Prostate gland (tissue), 2 donors: ENCODE results near the gene FTCDNL1. TPM values are rescaled to one million over a fixed set of nuclear protein-coding genes. Genes with fewer than 3 reads are reported as not detected.

Source experiments
- DNase-seq: peaks from one replicate; pipeline ENCODE4 v3.0.0-alpha.2; 2019; ENCODE audit warnings: low spot score
- H3K27ac ChIP-seq, 2 donors: fragments of 200-600 bp; sonication (generic); 2 replicates each; pipeline ENCODE4 v1.5.1; 2017 to 2019
- H3K27me3 ChIP-seq: fragments of 200-600 bp; sonication (generic); replicated peaks from 2 replicates; pipeline ENCODE4 v1.5.1; 2019; ENCODE audit not compliant: insufficient read depth
- H3K36me3 ChIP-seq, 2 donors: fragments of 200-600 bp; sonication (generic); 1 replicate in 1 of 2; 2 replicates in 1 of 2; pipeline versions ENCODE4 v1.5.1 to v1.8.1; 2017 to 2019
- H3K4me1 ChIP-seq: fragments of 200-600 bp; sonication (generic); replicated peaks from 2 replicates; pipeline ENCODE4 v1.5.1; 2019
- H3K4me3 ChIP-seq, 2 donors: fragments of 200-600 bp; sonication (generic); 2 replicates each; pipeline ENCODE4 v1.5.1; 2017 to 2019
- H3K9me3 ChIP-seq: fragments of 200-600 bp; sonication (generic); 2 replicates; pipeline ENCODE4 v1.5.1; 2017
- POLR2A ChIP-seq: fragments of 450-650 bp; IDR thresholded peaks from one replicate; pipeline ENCODE4 v1.6.1; 2016; ENCODE audit warnings: antibody characterized with exemption, mild to moderate bottlenecking
- POLR2AphosphoS5 ChIP-seq: sonication (generic); formaldehyde crosslinking; IDR thresholded peaks from one replicate; pipeline ENCODE4 v1.6.1; 2017; ENCODE audit warnings: antibody characterized with exemption
- WGBS: methylation state at CpG from one replicate; pipeline ENCODE4 v1.1.5; 2018; 5-methylcytosine and 5-hydroxymethylcytosine counted together
- intact Hi-C: fragments of 100-400 bp; cut with DNase I; formaldehyde crosslinking; loops from one replicate; pipeline ENCODE4 v1.14.2; 2022
- total RNA-seq, 2 donors: library from RNA; depleted of rRNA; stranded (reverse); fragments of >200 nt; gene quantifications; one replicate each; pipeline ENCODE4 v1.1.0, GENCODE V29; 2016
- TF ChIP-seq, protein P1 (sequence below), 4 experiments: fragments of 200-600 bp in 2 of 4; fragments of 450-650 bp in 2 of 4; sonication (generic) in 2 of 4; IDR thresholded peaks; 1 replicate in 3 of 4; 2 replicates in 1 of 4; pipeline ENCODE4 v1.5.1; 2016 to 2019; ENCODE audit warnings: antibody characterized with exemption in 4 of 4, mild to moderate bottlenecking in 2 of 4, moderate library complexity in 2 of 4

Gene FTCDNL1
- total RNA-seq, 2 donors from 2014 or later = 4.9 to 5.7 TPM

DNA sequence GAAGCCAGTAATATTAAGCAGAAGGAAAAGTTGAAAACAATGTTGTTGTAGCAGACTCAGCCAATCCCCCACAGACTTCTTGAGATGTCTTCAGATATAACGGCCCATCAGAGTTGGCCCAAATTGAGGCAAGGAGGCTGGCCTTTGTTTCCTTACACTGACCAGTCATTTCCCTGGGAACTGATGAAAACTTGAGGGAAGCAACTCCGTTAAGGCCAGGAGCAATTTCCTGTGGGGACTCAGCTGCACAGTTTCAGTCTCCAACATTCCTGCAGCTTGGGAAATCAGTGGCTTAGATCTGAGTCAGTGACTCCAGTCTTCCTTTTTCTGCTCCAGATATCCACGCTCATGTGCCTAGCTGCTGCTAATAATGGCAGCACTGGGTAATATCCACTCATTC is 75.7 kb downstream of the FTCDNL1 start:
- DNase-seq = no peak
- no peak overlapping the region for H3K27ac ChIP-seq
- no peak overlapping the region for H3K4me3 ChIP-seq
- no peaks in the 10 kb centered on the region for H3K36me3 ChIP-seq
- no peaks in the 10 kb centered on the region for H3K4me1 ChIP-seq
- 88% methylated on average over 3 of the region's 3 CpGs for WGBS
- H3K9me3 ChIP-seq = no peaks in the 10 kb centered on the region
- TF ChIP-seq POLR2A (no peak), POLR2AphosphoS5 (no peak)
- TF ChIP-seq, protein P1, sequence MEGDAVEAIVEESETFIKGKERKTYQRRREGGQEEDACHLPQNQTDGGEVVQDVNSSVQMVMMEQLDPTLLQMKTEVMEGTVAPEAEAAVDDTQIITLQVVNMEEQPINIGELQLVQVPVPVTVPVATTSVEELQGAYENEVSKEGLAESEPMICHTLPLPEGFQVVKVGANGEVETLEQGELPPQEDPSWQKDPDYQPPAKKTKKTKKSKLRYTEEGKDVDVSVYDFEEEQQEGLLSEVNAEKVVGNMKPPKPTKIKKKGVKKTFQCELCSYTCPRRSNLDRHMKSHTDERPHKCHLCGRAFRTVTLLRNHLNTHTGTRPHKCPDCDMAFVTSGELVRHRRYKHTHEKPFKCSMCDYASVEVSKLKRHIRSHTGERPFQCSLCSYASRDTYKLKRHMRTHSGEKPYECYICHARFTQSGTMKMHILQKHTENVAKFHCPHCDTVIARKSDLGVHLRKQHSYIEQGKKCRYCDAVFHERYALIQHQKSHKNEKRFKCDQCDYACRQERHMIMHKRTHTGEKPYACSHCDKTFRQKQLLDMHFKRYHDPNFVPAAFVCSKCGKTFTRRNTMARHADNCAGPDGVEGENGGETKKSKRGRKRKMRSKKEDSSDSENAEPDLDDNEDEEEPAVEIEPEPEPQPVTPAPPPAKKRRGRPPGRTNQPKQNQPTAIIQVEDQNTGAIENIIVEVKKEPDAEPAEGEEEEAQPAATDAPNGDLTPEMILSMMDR (IDR thresholded peaks at IDR 0.05) = no peak
- intact Hi-C loops = no loop called here
- H3K27me3 ChIP-seq = no peaks in the 10 kb centered on the region

DNA sequence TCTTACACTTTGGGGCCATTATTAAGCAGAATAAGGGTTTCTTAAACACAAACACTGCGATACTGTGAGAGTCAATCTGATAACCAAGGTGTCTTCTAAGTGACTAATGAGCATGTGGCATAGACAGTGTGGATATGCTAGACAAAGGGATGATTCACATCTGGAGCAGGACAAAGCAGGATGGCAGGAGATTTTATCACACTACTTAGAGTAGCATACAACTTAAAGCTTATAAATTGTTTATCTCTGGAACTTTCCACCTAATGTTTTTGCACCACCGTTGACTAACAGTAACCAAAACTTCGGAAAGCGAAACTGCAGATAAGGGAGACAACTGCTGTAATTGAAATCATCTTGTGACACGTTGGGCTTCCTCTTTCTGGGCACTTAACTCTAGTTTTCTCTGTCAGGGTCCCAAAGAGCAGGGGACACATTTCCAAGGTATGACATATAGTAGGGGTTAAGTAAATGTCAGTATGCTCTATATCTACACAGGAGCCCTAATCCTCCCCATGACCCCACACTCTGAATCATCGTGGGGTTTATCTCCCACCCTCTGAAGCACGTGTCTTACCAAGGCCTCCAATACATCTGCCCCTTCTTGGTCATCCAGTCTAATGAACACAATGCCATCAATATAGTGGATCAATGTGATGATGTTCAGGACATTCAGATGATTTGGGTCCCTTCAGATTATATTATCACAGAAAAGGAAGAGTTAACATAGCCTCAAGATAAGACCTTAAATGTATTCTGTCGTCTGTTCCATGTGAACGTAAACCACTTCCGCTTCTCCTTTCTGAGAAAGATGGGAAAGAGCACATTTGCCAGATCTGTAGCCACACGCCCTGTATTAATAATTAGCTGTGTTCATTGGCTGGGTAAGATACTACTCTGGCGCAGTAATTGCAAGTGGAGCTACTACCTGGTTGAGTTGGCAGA is 78.7 kb downstream of the FTCDNL1 start:
- no peak overlapping the region for H3K27ac ChIP-seq
- no peaks in the 10 kb centered on the region for H3K4me1 ChIP-seq
- no peaks in the 10 kb centered on the region for H3K27me3 ChIP-seq
- no peaks in the 10 kb centered on the region for H3K9me3 ChIP-seq
- no peak for TF ChIP-seq POLR2AphosphoS5
- TF ChIP-seq POLR2A = no peak
- TF ChIP-seq, protein P1 (IDR thresholded peaks at IDR 0.05) = no peak
- H3K4me3 ChIP-seq = no peak overlapping the region
- intact Hi-C loops = no loop called here
- no peak for DNase-seq
- WGBS = 71% methylated on average over 12 of the region's 12 CpGs
- H3K36me3 ChIP-seq = no peaks in the 10 kb centered on the region

DNA sequence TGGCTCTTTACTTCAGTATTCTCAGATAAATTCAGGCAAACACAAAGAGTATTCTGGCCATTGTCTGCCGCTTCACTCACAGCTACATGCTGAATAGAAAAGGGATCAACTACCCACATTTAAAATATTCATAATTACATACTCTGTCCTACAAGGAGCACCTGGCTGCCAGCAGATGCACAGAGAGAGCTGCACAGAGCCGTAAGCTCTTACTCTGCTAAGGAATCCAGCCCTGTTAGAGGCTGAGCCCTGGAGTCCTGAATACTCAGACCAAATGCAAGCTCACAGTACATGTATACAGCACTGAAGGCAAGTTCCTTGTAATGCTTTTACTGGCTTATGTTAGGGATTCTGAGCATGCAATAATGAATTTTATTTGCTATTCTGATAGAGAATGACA is 80.3 kb downstream of the FTCDNL1 start:
- H3K4me3 ChIP-seq = no peak overlapping the region
- no peaks in the 10 kb centered on the region for H3K27me3 ChIP-seq
- no peak for DNase-seq
- H3K27ac ChIP-seq = no peak overlapping the region
- no peaks in the 10 kb centered on the region for H3K9me3 ChIP-seq
- no peaks in the 10 kb centered on the region for H3K4me1 ChIP-seq
- intact Hi-C loops = no loop called here
- no peak for TF ChIP-seq POLR2A
- TF ChIP-seq, protein P1 (IDR thresholded peaks at IDR 0.05) = no peak
- no peak for TF ChIP-seq POLR2AphosphoS5
- WGBS = 73% methylated on average over 2 of the region's 2 CpGs
- no peaks in the 10 kb centered on the region for H3K36me3 ChIP-seq

DNA sequence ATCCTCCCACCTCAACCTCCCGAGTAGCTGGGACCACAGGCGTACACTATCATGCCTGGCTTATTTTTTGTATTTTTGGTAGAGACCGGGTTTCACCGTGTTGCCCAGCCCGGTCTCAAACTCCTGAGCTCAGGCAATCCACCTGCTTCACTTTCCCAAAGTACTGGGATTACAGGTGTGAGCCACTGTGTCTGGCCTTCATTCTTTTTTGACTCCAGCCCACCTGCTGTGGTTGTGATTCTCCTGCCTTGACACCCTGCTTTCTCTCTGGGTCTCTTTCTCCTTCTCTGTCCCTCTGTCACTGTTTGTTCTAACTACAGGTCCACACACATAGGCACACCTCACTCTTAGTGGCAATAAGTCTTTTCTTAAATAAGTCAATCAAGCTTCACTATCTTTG is 85.3 kb downstream of the FTCDNL1 start:
- 92% methylated on average over 5 of the region's 5 CpGs for WGBS
- Histone ChIP-seq H3K4me3 (no peak overlapping the region), H3K9me3 (no peaks in the 10 kb centered on the region), H3K27ac (no peak overlapping the region), H3K27me3 (no peaks in the 10 kb centered on the region), H3K36me3 (no peaks in the 10 kb centered on the region), H3K4me1 (no peaks in the 10 kb centered on the region)
- DNase-seq = no peak
- intact Hi-C loops = no loop called here
- no peak for TF ChIP-seq POLR2A
- TF ChIP-seq, protein P1 (IDR thresholded peaks at IDR 0.05) = no peak
- no peak for TF ChIP-seq POLR2AphosphoS5

DNA sequence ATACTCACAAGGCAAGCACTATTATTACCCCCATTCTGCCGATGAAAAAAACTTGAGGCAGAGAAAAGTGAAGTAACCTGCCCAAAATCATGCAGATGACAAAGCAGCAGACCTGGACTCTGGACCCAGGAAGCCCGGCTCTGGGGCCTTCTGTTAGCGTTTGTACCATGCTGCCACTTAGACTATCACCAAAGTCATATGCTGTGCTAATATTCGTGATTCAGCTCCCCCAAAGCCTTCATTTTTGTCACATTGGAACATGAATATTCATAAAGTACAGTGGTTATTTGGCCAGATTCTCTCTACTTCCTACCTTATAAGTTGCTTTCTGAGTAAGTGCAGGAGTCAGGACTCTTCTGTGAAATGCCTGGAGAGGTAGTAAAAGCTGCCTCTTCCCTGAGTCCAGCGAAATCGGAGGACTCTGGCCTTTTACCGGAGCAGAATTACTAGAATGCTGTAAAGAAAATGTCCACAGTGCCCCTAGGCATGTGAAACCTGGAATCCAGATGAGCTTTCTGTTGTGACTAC is 86.7 kb downstream of the FTCDNL1 start:
- intact Hi-C loops = no loop called here
- no peaks in the 10 kb centered on the region for H3K36me3 ChIP-seq
- TF ChIP-seq, protein P1 (IDR thresholded peaks at IDR 0.05) = no peak
- no peak for TF ChIP-seq POLR2A
- no peak for TF ChIP-seq POLR2AphosphoS5
- H3K4me1 ChIP-seq = no peaks in the 10 kb centered on the region
- H3K27me3 ChIP-seq = no peaks in the 10 kb centered on the region
- 89% methylated on average over 7 of the region's 7 CpGs for WGBS
- H3K4me3 ChIP-seq = no peak overlapping the region
- no peaks in the 10 kb centered on the region for H3K9me3 ChIP-seq
- DNase-seq = no peak
- no peak overlapping the region for H3K27ac ChIP-seq
